OCI-M1 (cell line): ENCODE results near the gene STAM2.
"Not testable (repeated sequence)": the region's sequence is repeated elsewhere in the genome, so short reads cannot be mapped to it uniquely, and the experiment has no call there.

Experiments used
- DNase-seq: peaks from one replicate; lab custom pipeline; 2025; lab: John Stamatoyannopoulos, UW

Gene STAM2

GRCh38 chr2:152106464-152106863 is 69.1 kb downstream of the STAM2 start:
- DNase-seq: no peak

- no peak for DNase-seq
Observed at GRCh38 chr2:152103271-152103670, 72.3 kb downstream of the STAM2 start.

GRCh38 chr2:152100961-152101360 is 74.6 kb downstream of the STAM2 start:
- DNase-seq: no peak

GRCh38 chr2:152099367-152100050 is 76.1 kb downstream of the STAM2 start:
- DNase-seq: no peak

GRCh38 chr2:152098496-152099366 is 76.8 kb downstream of the STAM2 start, which contains the start of gene CACNB4:
Gene CACNB4, minus strand, starts transcription at chr2:152099044.
- DNase-seq: no peak

- DNase-seq: no peak
Observed at GRCh38 chr2:152097801-152098495, 77.6 kb downstream of the STAM2 start.

GRCh38 chr2:152097290-152097800 is 78.2 kb downstream of the STAM2 start:
- DNase-seq: no peak

GRCh38 chr2:152095146-152095545 is 80.4 kb downstream of the STAM2 start:
- no peak for DNase-seq

GRCh38 chr2:152094014-152094413 is 81.5 kb downstream of the STAM2 start:
- no peak for DNase-seq

GRCh38 chr2:152093464-152093863 is 82.1 kb downstream of the STAM2 start:
- DNase-seq: no peak

GRCh38 chr2:152092095-152092494 is 83.5 kb downstream of the STAM2 start:
- no peak for DNase-seq

GRCh38 chr2:152090726-152091125 is 84.8 kb downstream of the STAM2 start:
- DNase-seq: not testable (repeated sequence)

GRCh38 chr2:152089238-152089637 is 86.3 kb downstream of the STAM2 start:
- DNase-seq: no peak

GRCh38 chr2:152088006-152088405 is 87.6 kb downstream of the STAM2 start:
- no peak for DNase-seq

- DNase-seq: no peak
Observed at GRCh38 chr2:152086231-152086630, 89.3 kb downstream of the STAM2 start.

- no peak for DNase-seq
Observed at GRCh38 chr2:152084076-152084475, 91.5 kb downstream of the STAM2 start.

- no peak for DNase-seq
Observed at GRCh38 chr2:152083202-152083875, 92.2 kb downstream of the STAM2 start.

GRCh38 chr2:152078662-152079061 is 96.9 kb downstream of the STAM2 start:
- no peak for DNase-seq

GRCh38 chr2:152078023-152078422 is 97.5 kb downstream of the STAM2 start:
- no peak for DNase-seq

GRCh38 chr2:152075461-152076050 is 100.0 kb downstream of the STAM2 start:
- no peak for DNase-seq

GRCh38 chr2:152072011-152072410 is 103.6 kb downstream of the STAM2 start:
- DNase-seq: no peak
